ENCODE measurements around the gene PNMA1.

GRCh38 chr14:73695997-73696396 lies 18.2 kb downstream of the PNMA1 start:
- TF ChIP-seq CTCF (IDR thresholded peaks at IDR 0.05) (no peak), POLR2A (IDR thresholded peaks at IDR 0.05) (no peak)
